ENCODE data around the gene FER.

GRCh38 chr5:108772626-108773025, 24.9 kb downstream of the FER start:
- TF ChIP-seq CTCF (IDR thresholded peaks at IDR 0.05; ENCODE audit: low read depth, low read length, poor library complexity, severe bottlenecking) (no peak), EZH2phosphoT487 (IDR thresholded peaks at IDR 0.05; ENCODE audit: borderline replicate concordance, low read length) (no peak)
